ENCODE measurements around the gene PLCB2.
A peak's percentile ranks its signal among the peaks of the same experiment; 100 is the strongest.

The PLCB2 gene

DNA sequence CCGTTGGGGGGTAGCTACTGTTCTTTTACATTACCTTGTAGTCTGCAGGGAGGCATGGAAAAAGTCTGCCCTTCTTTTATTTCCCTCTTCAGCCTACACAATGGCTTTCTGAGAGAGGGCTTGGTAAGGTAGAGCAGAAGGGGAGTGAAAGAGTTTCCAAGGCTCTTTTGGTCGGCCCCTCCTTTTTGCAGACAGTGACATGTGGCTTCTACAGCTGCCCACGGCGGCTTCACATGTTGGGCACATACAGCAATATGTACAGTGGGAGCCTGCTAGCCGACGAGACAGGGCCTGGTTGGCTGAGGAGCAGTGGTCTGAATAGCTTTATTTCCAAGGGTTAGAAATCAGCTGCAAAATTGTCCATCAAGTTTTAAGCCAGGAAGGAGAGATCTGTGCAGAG, 19.7 kb upstream of the PLCB2 start:
- DNase-seq (ENCODE audit: low spot score): peak; percentile 22

DNA sequence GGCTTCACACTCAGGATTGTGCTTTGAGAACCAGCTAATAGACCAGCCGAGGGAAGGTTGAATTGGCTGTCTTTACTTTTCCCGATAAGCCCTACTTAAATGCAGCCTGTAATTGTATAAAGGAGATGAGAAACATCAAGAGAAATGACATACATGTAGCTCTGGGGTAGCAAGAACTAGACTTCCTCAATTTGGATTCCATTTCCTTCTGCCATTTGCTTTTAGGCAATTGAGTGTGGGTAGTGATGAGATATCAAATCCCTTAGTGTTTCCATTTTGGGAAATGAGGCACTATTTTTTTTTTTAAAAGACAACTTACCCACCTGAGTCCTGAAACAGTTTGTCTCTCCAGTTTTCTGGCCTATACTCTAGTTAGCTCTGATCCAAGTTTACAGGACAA, 18.0 kb upstream of the PLCB2 start:
- no peak for DNase-seq (ENCODE audit: low spot score)

DNA sequence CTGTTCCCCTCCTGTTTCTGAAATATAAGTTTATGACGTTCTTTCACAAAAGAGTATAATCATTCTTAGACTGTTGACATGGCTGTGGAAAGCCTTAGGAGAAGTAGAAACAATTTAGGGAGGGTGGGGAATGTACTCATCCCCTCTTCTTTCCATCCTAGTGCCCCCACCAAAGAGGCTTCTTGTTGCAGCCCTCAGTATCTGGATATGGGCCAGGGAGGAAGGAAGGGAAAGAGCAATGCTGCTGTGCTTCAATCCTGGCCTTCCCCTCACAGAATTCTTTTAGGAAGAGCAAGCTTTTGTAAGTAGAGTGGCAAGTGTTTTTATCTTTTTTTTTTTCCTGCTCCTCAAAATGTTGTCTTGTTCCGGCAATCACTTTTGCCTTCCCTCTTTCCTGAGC, 17.5 kb upstream of the PLCB2 start:
- DNase-seq (ENCODE audit: low spot score): no peak

DNA sequence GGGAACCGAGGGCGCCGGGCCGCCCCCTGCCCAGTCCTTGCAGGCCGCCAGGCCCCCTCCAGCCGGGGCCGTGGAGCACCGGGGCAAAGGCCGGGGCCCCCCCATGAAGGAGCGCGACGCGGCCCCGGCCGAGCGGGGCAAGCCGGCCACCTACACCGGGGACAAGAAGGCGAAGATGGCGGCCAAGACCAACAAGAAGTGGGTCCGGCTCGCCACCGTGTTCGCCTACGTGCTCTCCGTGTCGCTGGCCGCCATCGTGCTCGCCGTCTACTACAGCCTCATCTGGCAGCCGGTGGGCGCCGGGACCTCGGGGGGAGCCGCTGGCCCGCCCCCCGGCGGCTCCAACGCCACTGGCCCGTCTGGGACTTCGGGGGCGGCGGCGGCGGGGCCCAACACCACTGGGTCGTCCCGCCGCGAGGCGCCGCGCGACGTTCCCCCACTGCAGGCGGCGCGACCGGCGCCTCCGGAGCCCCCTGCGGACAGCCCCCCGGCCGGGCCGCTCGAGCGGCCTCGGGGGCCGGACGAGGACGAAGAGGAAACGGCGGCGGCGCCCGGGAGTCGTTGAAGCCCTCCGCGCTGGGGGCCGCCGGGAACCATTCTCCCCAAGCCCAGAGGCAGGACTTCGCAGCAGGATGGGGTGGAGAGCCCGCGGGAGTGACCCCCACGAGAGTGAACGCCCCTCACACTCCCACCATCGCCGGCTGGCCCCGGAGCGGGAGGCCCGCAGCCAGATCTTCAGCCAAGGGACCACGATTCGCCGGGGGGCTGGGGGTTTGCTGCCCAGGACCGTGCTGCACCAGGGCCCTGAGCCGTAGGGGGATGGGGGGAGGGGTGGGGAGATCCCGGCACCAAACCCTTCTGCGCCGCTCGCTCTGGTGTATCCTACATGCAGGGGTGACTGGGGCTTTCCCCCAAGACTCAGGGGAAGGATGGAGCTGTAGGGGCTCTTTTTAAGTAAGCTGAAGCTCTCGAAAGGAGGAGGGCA, 16.5 kb upstream of the PLCB2 start:
- peak; percentile 38 for DNase-seq (ENCODE audit: low spot score)

DNA sequence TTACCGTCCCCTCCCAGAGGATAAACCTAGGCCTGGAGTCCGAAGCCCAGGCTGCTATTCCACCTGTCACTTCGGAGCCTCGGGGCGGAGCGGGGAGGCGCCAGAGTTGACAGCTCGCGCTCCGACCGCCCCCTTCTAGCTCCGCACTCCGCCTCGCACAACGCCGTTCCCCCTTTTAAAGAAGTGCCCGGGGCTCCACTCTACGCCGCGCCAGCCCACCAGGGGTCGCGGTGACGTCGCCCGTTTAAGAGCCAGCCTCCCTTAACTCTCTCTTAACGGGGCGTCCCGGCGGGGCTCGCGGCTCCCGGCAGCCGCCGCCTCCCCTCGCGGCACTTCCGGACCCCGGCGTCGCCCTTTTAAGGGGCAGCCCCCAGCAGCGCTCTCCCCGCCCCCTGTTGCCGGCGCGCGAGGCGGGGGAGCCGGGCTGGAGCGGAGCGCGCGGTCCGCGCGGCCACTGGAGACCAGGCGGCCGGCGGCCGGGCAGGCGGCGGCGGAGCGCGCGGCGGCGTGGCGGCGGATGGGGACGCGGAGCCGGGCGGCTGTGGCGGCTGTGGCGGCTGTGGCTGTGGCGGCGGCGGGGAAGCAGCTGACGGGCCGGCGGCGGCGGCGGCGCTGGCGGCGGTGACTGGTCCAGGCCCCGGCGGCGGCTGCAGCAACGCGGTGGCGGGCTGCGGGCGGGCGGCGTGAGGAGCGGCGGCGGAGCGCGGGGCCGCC, 15.7 kb upstream of the PLCB2 start, which contains the start of gene INAFM2:
INAFM2 (plus strand) TSS at position 454 of the 714 bp plus-strand sequence. CDS start 364 bp downstream, outside the sequence.
- DNase-seq (ENCODE audit: low spot score): peak; percentile 96

DNA sequence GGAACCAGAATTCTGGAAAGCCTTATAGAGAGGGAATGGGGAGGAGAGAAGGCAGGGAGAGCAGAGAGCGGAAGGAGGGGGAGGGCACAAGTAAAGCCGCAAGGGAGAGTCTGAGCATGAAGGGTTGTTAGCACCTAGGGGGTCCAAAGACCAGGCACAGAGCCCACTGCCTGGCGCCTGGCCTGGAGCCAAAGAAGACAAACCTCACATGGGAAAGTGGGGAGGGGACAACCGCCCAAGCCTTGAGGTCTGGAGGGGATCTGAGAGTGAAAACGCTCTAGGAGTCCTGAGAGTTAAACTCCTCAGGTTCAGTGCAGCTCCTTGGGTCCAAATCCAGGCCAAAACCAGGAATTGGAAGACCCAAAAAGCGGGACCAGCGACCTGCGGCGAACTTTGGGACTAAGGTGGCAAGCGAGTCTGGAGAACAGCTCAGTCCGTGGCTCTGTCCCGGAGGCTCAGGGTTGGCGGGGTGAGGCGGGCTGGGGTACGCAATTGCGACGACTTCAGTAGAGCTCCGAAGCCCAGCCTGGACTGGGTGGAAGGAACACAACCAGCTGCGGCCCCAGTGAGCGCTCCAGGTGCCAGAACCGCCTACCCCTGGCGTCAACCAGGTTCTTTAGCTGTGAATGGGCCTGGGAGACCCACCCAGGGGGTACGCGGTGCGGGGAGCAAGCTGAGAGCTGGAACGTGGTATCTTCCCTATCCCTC, 14.9 kb upstream of the PLCB2 start:
- no peak for DNase-seq (ENCODE audit: low spot score)

DNA sequence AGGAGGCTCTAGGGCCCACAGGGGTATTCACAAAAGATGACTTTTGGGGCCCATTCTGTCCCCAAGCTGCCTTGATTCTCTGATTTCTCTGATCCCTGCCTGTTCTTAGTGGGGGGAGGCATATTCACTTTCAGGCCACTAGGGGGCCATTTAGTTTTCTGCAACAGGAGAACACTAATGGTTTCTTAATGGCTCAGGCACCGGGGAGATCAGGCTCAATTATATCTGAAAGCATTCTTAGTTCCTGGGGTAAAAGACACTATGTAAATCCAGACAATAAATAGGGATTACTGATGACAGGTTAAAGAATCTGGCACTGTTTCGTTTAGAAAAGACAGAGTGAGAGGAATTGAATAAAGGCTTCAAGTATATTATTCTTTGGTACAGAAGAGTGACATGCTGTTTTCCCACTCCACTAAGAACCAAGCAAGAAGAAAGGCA, 13.2 kb upstream of the PLCB2 start:
- DNase-seq (ENCODE audit: low spot score): peak; percentile 69

DNA sequence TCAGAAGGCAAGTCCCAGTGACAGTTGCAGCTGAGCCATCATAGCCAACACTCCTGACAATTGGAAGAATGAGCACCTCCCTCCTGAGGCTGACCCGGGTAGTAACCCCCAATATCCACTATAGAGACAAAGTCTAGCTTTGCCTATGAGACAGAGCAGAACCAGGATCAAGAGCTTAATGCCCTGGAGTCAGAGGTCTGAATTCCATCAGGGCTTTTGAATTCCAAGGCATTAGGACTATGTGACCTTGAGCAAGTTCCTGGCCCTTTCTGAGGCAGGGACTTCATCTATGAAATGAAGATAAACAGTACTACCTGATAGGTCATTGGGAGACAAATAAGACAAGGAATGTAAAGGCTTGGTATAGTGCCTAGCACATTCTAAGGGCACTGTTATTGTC, 12.7 kb upstream of the PLCB2 start:
- DNase-seq (ENCODE audit: low spot score): no peak

DNA sequence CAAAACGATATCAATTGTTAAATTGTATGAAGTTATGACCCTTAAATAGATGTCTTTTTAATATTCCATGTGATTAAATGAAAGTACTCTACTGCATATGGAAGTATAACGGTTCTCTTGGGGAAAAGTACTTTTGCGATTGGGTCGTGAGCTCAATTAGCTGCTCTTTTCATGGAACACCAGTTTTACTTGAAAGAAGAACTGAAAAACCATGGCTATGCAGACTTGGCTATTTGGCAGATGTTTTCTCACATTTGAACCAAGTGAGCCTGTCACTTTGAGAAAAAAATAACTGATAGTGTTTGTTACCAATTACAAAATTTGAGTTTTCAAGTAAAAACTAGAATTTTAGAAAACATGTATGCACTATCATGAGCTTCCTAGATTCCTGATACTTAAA, 9.8 kb upstream of the PLCB2 start:
- no peak for DNase-seq (ENCODE audit: low spot score)

DNA sequence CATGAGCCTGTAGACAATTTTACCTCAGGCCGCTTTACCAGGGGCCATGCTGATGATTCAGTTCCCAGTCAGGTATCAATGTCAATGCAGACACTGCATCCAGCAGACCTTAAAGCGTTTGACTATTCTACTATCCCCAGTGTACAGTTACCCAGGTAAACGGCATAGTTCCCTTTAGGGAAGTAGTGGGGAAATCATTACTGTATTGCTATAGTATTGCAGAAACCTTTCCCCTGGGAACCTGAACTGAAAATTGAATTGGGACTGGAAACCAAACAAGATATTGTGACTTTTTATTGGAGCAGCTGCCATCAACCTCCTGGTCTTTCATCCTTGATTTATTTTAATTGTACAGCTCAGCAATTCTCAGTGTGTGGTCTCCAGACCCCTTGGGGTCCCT, 9.2 kb upstream of the PLCB2 start:
- DNase-seq (ENCODE audit: low spot score): no peak

DNA sequence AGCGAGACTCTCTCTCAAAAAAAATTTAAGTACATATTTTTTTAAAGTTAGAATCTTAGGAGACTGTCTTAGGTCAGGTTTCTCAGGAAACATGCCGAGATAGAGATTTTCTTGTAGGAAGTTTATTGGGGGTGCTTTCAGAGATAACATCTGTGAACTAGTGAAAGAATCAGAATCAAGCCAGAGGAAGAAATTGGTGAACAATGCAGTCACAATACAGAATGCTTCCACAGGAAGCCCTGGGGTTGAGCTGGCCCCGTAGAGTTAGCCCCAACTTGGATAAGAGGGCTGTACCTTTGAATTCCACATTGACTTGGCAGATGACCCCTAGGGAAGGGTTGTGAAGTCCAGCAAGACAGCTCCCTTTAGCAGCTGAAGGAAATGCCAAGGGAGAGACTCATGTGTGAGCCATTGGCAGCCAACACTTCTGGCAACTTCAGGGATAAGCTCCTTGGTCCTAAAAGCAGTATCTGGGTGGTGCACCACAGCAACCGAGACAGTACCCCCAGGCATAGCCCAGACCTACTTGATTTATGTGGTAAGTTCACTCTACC, 7.1 kb upstream of the PLCB2 start:
- DNase-seq (ENCODE audit: low spot score): no peak

DNA sequence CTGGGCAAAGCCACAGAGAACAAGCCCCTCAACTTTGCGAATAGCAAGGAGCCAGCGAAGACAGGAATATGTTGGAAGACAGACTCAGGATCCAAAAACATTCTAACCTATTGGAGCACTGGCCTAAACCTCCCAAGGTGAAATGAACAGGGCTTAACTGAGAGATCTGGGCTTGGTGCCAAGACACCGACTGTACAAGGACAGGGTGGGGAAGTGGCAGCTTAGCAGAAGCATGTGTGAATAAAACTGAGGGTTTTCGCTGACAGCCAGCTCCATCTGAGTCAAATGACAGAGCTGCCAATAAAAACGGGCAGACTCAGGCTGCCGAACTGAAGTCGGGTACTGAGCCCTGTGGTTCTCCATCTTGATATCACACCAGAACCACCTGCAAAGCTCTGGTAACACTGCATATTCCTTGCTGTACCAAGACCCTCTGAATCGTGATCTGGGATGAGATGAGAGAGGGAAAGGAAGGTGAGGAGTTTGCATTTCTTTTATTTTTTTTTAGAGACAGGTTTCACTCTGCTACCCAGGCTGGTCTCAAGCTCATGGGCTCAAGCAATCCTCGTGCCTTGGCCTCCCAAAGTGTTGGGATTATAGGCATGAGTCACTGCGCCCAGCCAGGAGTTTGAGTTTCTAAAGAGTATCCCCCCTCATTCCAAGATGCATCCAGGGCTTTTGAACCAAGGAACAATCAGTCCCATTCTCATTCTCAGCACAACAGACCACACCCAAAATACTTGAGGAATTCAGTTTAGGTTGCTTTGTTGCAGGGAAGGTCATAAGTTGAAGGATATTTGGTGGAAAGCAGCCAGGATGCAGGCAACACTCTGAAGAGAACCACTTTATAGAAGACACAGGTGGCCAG, 6.0 kb upstream of the PLCB2 start:
- no peak for DNase-seq (ENCODE audit: low spot score)

DNA sequence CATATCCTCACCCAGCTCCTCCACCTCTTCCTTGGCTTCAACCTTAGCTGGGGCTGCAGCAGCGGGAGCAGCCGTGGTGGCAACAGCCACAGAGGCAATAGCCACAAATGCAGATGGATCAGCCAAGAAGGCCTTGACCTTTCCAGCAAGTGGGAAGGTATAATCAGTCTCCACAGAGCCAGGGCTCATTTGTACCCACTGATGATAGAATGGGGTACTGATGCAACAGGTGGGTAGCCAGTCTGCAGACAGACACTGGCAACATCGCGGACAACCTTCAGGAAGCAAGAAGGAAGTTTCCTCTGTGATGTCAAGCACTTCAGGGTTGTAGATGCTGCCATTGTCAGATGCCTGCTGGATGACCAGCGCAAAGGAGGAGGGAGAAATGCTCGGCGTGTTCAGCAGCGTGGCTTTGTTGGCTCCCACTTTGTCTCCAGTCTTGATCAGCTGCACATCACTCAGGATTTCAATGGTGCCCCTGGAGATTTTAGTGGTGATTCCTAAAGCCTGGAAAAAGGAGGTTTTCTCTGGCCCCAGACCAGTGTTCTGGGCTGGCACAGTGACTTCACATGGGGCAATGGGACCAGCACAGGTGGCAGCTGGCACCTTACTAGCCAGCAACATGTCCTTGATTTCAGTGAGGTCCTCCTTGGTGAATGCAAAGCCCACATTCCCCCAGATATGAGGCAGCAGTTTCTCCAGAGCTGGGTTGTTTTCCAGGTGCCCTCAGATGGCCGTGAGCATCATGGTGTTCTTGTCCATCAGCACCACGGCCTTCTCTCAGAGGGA, 4.8 kb upstream of the PLCB2 start:
- DNase-seq (ENCODE audit: low spot score): no peak

DNA sequence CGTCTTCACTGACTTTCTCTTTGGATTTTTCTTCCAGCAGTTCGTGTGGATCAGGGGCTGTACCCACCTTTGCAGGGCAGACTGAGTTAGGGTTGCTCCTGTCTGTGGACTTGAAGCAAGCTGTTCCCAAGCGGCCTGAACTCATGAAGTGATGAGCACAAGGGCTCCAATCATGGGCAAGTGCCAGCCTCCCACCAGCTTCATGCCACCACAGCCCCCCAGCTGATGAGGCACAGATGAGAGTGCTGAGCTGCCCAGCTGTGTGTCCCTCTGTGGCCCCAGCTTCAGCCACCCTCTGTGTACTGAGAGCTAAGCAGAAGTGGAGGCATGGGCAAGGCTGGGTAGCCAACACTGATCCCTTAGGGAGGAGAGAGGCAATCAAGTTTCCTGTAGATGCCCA, 3.3 kb upstream of the PLCB2 start:
- no peak for DNase-seq (ENCODE audit: low spot score)

DNA sequence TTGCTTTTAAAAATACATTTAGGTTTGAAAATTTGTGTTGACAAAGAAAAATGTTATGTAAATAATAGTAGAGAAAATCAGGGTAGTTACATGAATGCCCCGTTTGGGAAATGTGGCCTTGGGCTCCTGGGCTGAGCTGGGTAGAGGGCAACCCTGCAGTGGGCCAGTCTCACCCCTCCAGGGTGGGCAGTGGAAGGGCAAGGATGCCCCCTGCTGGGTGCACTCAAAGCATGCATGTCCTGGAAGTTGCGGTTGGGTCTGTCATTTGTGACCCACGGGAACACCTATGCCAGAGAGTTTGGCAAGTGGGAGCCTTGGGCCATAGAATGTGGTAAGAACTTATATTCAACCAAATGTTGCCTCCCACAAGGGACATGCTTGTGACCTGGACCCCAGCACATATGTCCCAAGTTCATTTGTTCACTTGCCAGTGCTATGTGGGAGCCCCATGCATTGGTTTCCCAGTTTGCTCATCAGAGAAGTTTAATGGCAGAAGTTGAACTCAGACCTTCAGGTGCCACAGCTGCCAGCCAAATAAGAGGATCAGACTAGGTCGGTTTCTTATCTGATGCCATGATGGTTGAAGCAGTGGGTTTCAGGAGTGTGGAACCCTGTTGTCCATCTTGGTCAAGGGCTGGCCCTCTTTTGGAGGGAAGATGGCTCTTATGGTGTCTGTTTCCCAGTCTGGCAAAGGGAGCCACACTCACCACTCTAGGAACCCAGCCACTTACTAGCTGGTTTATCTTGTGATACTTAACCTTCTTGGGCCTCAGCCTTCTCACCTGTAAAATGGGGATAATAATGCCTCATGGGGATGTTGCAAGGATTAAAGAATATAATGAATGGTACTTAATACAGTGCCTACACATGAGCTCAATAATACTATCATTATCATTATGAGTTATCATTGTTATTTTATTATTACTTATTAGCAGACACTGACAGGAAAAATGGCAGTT, 2.5 kb upstream of the PLCB2 start:
- peak; percentile 80 for DNase-seq (ENCODE audit: low spot score)

DNA sequence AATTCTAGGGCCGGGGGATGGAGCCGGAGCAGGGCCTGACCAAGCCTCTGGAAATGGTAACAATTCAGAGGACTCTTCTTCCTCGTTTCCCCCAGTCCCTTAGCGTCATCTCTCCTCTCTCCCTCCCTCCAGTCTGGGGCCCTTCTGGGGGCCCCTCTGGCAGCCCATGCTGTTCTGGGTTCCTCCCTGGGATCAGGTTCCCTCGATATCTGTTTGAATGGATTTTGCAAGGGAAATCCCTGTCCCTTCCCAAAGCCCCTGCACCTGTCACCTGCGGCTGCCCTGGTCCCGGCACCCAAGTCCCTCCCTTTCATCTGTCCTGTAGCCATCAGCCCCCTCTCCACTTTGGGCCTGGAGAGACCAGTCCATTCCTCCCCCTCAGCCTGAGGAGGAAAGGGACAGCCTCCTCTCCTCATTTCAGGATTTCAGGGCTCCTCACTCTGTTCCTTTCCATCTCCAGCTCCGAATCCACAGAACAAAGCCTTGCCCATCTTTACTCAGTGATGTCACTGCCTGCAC, 1.7 kb upstream of the PLCB2 start:
- no peak for DNase-seq (ENCODE audit: low spot score)

DNA sequence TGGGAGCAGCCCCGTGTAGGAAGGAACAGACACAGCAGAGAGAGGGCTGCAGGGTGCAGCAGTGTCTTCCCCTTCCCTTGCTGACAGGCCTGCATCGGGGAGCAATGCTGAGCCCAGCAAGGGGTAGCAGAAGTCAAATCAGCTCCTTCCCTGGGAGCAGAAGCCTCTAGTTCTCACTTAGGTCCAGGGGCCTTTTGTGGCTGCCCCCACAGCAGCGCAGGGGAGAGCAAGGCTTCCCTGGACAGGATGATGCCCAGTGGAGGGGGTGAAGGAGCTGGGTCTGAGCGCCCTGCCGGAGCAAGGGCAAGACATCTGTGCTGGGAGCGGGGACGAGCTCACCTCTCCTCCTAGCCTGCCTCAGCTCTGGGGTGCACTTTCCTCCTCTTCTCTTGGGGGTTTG, 827 bp downstream of the PLCB2 start:
- no peak for DNase-seq (ENCODE audit: low spot score)

DNA sequence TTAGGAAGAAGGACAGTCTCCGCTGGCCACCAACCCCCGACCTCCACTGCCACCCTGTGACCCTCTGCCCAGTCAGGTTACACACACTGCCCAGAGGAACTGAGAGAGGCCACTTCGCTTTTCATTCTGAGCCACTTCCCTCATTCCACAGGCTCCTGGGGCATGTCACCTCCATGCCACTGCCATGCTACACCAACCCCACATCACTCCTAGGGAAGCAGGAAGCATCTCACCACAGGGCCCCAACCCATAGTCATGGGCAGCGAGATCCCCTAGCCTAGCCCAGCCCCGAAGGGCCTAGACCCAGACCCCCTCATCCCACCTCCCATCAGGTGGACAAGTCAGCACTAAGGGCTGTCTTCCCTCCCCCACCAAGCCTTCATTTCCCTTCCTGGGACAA, 1.4 kb downstream of the PLCB2 start:
- no peak for DNase-seq (ENCODE audit: low spot score)

DNA sequence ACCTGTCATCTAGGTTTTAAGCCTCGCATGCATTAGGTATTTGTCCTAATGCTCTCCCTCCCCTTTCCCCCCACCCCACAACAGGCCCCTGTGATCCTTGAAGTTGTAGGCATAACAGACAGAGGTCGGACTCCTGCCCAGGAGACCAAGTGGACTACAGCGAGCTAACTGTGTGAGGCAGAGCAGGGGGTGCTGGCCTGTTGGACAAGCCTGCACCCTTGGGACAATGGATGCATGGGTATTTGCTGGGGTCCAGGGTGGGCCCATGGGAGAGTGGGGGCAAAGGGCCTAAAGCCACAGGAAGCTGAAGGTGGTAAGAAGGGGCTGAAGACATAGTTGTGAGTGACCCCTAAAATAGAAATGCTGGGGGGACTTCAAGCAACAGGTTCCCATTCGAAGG, 2.5 kb downstream of the PLCB2 start:
- DNase-seq (ENCODE audit: low spot score): no peak

All from iPS-NIHi11 (cell line).